GM12891 (cell line): ENCODE data around the gene RAB3A.

Experiments
- POLR2A ChIP-seq: IDR thresholded peaks from 2 replicates; pipeline ENCODE4 v1.6.1; 2011; ENCODE audit warnings: low read depth, low read length, control low read depth
- POLR2AphosphoS5 ChIP-seq: IDR thresholded peaks from 2 replicates; pipeline ENCODE4 v1.6.1; 2011; ENCODE audit warnings: low read depth, low read length, control low read depth
- TAF1 ChIP-seq: IDR thresholded peaks from 2 replicates; pipeline ENCODE4 v1.6.1; 2011; ENCODE audit warnings: low read depth, low read length, control low read depth

DNA sequence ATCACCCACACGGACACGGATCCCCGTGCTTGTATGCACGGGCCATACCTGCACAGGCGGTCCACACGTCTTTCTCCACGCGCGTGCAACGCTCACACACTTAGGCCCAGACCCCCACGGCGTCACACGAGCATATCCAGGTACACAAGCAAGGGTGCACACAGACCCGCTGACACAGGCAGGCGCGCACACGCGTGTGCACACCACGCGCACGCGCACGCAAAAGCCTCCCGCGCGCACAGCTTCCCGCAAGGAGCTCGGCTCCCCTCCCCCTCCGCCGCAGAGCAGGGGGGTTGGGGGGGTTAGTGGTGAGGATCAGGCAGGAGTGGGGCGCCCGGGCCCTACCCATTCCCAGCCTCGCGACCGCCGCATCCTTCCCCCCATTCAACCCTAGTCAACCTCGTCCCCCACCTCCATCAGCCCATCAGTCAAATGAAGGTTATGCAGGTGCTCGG is 407 bp downstream of the RAB3A start:
- TF ChIP-seq POLR2A (no peak), POLR2AphosphoS5 (no peak), TAF1 (no peak)
